AG09319 (cell line): ENCODE measurements around the gene ATG14.

Experiments
- DNase-seq: peaks from one replicate; pipeline ENCODE4 v3.0.0-alpha.2; 2010; ENCODE audit warnings: low read depth; ENCODE audit errors: extremely low read depth
- TF ChIP-seq, protein P1 (sequence below): IDR thresholded peaks from 2 replicates; pipeline ENCODE4 v1.5.1; 2011; ENCODE audit warnings: low read depth, mild to moderate bottlenecking, inconsistent platforms, low read length, moderate library complexity

Gene ATG14

DNA sequence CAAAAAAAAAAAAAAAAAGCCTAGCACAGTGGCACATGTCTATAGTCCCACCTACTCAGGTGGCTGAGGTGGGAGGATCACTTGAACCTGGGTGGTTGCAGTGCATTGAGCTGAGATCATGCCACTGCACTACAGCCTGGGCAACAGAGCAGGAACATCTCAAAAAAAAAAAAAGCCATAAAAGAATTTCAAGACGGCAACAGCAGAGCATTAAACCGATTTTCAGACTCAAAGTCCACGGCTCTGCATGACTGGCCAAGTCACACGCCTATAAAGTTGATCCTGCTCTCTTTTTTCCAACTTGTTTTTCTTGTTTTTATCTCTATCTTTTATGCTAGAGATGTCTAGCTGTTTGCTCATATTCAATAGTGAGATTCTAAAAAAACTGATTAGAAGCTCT is 95.1 kb downstream of the ATG14 start:
- DNase-seq: no peak
- TF ChIP-seq, protein P1, sequence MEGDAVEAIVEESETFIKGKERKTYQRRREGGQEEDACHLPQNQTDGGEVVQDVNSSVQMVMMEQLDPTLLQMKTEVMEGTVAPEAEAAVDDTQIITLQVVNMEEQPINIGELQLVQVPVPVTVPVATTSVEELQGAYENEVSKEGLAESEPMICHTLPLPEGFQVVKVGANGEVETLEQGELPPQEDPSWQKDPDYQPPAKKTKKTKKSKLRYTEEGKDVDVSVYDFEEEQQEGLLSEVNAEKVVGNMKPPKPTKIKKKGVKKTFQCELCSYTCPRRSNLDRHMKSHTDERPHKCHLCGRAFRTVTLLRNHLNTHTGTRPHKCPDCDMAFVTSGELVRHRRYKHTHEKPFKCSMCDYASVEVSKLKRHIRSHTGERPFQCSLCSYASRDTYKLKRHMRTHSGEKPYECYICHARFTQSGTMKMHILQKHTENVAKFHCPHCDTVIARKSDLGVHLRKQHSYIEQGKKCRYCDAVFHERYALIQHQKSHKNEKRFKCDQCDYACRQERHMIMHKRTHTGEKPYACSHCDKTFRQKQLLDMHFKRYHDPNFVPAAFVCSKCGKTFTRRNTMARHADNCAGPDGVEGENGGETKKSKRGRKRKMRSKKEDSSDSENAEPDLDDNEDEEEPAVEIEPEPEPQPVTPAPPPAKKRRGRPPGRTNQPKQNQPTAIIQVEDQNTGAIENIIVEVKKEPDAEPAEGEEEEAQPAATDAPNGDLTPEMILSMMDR: no peak
